Tibial artery (tissue), 4 donors: Measurements from ENCODE around the gene LNX2.
A peak's percentile ranks its signal among the peaks of the same experiment; 100 is the strongest.

Experiments
- DNase-seq, 2 donors: peaks; one replicate each; pipeline ENCODE4 v3.0.0-alpha.2; 2019
- H3K27ac ChIP-seq, 2 donors: fragments of 200-600 bp; sonication (generic) in 1 of 2; 1 replicate in 1 of 2; 2 replicates in 1 of 2; pipeline ENCODE4 v1.5.1; 2018 to 2019; ENCODE audit warnings: mild to moderate bottlenecking in 1 of 2
- H3K27me3 ChIP-seq, 2 donors: fragments of 200-600 bp; sonication (generic) in 1 of 2; one replicate each; pipeline versions ENCODE4 v1.5.1 to v1.6.0; 2016 to 2019
- H3K36me3 ChIP-seq, 3 donors: fragments of 200-600 bp; sonication (generic) in 2 of 3; one replicate each; pipeline ENCODE4 v1.5.1; 2016 to 2019; ENCODE audit warnings: mild to moderate bottlenecking in 2 of 3
- H3K4me1 ChIP-seq, 4 donors: fragments of 200-600 bp; sonication (generic) in 2 of 4; 1 replicate in 3 of 4; 2 replicates in 1 of 4; pipeline ENCODE4 v1.5.1; 2016 to 2019
- H3K4me3 ChIP-seq, 2 donors: fragments of 200-600 bp; sonication (generic) in 1 of 2; 1 replicate in 1 of 2; 2 replicates in 1 of 2; pipeline ENCODE4 v1.5.1; 2018 to 2019; ENCODE audit warnings: mild to moderate bottlenecking in 2 of 2
- H3K9me3 ChIP-seq, 3 donors: fragments of 200-600 bp; sonication (generic) in 1 of 3; one replicate each; pipeline ENCODE4 v1.5.1; 2016 to 2019
- CTCF ChIP-seq, 2 experiments: fragments of 200-600 bp in 1 of 2; fragments of 450-650 bp in 1 of 2; IDR thresholded peaks; one replicate each; pipeline ENCODE4 v1.5.1; 2017 to 2019; ENCODE audit warnings: antibody characterized with exemption in 2 of 2, mild to moderate bottlenecking in 1 of 2, moderate library complexity in 1 of 2
- intact Hi-C: fragments of 100-400 bp; cut with DNase I; formaldehyde crosslinking; loops from one replicate; pipeline ENCODE4 v1.15.0; 2023; ENCODE audit warnings: low total_unique reads

LNX2 gene

DNA sequence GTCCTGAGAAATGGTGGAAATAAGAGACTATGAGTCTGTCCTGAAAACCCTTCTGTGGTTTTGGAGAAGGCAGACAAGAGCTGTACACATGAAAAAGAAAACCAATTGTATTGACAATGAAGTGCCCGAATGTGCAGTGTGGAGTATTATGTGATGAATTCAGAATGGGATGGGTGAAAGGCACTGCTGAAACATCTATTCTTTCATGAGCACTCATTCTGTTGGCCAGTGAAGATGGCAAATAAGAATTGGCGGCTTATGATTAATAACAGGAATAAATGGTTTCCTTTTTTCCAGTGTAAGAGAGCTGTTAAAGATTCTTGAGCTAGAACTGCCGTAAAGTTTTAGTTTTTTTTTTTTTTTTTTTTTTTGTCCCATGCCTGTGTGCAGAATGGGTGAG, 7.1 kb upstream of the LNX2 start:
- no peak for DNase-seq
- Histone ChIP-seq H3K4me1 (peaks cover 0 to 15% (median 7%) of the 10 kb centered on the region in 4 donors), H3K27me3 (no peaks in the 10 kb centered on the region), H3K9me3 (no peaks in the 10 kb centered on the region), H3K36me3 (no peaks in the 10 kb centered on the region), H3K27ac (no peak overlapping the region), H3K4me3 (no peak overlapping the region)
- intact Hi-C loops = loop anchor here (10.0 kb wide), 2 partner anchors 203 to 383 kb away; partner anchors contain the start of gene GTF3A
- no peak for TF ChIP-seq CTCF (IDR thresholded peaks at IDR 0.05)

DNA sequence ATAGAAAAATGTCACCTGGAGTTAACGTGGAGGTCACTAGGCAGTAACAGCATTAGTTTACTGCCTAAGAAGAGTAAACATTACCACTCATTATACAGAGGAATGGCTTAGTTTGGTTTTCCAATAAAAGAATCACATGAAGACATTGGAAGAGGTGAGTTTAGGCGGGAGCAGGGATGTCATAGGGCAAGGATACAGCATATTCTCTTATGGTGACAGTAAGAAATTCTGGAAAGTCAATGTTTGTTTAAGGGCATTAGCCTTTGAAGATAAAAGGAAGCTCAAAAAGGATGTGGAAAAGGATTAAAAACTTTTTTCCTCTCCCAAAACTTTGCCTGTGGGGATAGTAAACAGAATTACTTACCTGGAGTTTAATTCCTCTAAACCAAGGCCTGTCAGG, 5.5 kb upstream of the LNX2 start:
- intact Hi-C loops = loop anchor here (10.0 kb wide), 2 partner anchors 201 to 381 kb away; partner anchors contain the start of gene GTF3A
- Histone ChIP-seq H3K36me3 (no peaks in the 10 kb centered on the region), H3K9me3 (no peaks in the 10 kb centered on the region), H3K27me3 (no peaks in the 10 kb centered on the region), H3K4me1 (peaks cover 0 to 17% (median 9%) of the 10 kb centered on the region in 4 donors), H3K4me3 (no peak overlapping the region), H3K27ac (no peak overlapping the region)
- no peak for TF ChIP-seq CTCF (IDR thresholded peaks at IDR 0.05)
- DNase-seq = no peak

- no peaks in the 10 kb centered on the region for H3K36me3 ChIP-seq
- H3K27me3 ChIP-seq = no peaks in the 10 kb centered on the region
- H3K4me3 ChIP-seq = no peak overlapping the region
- TF ChIP-seq CTCF (IDR thresholded peaks at IDR 0.05) = no peak
- DNase-seq = no peak
- peaks cover 0 to 22% (median 9%) of the 10 kb centered on the region in 4 donors for H3K4me1 ChIP-seq
- intact Hi-C loops = loop anchor here (5.0 to 10.0 kb wide), 3 partner anchors 199 to 452 kb away; partner anchors contain the start of genes GTF3A and USP12
- H3K27ac ChIP-seq = no peak overlapping the region
- H3K9me3 ChIP-seq = no peaks in the 10 kb centered on the region
Measured at GRCh38 chr13:27624071-27624470, 3.7 kb upstream of the LNX2 start.

DNA sequence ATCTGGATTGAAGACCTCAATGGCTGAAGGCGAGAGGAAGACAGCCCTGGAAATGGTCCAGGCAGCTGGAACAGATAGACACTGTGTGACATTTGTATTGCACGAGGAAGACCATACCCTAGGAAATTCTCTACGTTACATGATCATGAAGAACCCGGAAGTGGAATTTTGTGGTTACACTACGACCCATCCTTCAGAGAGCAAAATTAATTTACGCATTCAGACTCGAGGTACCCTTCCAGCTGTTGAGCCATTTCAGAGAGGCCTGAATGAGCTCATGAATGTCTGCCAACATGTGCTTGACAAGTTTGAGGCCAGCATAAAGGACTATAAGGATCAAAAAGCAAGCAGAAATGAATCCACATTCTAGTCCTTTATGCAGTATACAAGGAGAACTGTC, 2.6 kb upstream of the LNX2 start:
- H3K4me1 ChIP-seq = peaks cover 0 to 34% (median 19%) of the 10 kb centered on the region in 4 donors
- H3K9me3 ChIP-seq = no peaks in the 10 kb centered on the region
- no peaks in the 10 kb centered on the region for H3K27me3 ChIP-seq
- H3K4me3 ChIP-seq = no peak overlapping the region
- intact Hi-C loops = loop anchor here (5.0 to 10.0 kb wide), 3 partner anchors 198 to 451 kb away; partner anchors contain the start of genes GTF3A and USP12
- DNase-seq = no peak
- H3K27ac ChIP-seq = no peak overlapping the region
- TF ChIP-seq CTCF (IDR thresholded peaks at IDR 0.05) = no peak
- H3K36me3 ChIP-seq = no peaks in the 10 kb centered on the region

- Histone ChIP-seq H3K27ac (peak overlapping the region; percentile 95 to 97), H3K27me3 (no peaks in the 10 kb centered on the region), H3K36me3 (no peaks in the 10 kb centered on the region), H3K9me3 (no peaks in the 10 kb centered on the region), H3K4me3 (peak overlapping the region; percentile 87 to 95), H3K4me1 (peaks cover 0 to 37% (median 21%) of the 10 kb centered on the region in 4 donors)
- DNase-seq = no peak
- TF ChIP-seq CTCF (IDR thresholded peaks at IDR 0.05) = peak in 1 of 2 experiments; percentile 13
- intact Hi-C loops = loop anchor here (5.0 to 10.0 kb wide), 3 partner anchors 197 to 450 kb away; partner anchors contain the start of genes GTF3A and USP12
Measured at GRCh38 chr13:27622102-27622820, 1.9 kb upstream of the LNX2 start.
